OCI-LY3 (cell line): ENCODE measurements around the gene LMNTD2.

ENCODE experiments used
- EZH2phosphoT487 ChIP-seq: fragments of 200-600 bp; shearing (Covaris generic); IDR thresholded peaks from 2 replicates; pipeline ENCODE4 v1.6.1; 2018; ENCODE audit warnings: antibody characterized with exemption, mixed run types, low read depth
- TF ChIP-seq, protein P1 (sequence below): fragments of 200-600, 300-600 bp; sonication (generic); IDR thresholded peaks from 2 replicates; pipeline ENCODE4 v1.5.1; 2014; ENCODE audit warnings: antibody characterized with exemption, low read length, low read depth

DNA sequence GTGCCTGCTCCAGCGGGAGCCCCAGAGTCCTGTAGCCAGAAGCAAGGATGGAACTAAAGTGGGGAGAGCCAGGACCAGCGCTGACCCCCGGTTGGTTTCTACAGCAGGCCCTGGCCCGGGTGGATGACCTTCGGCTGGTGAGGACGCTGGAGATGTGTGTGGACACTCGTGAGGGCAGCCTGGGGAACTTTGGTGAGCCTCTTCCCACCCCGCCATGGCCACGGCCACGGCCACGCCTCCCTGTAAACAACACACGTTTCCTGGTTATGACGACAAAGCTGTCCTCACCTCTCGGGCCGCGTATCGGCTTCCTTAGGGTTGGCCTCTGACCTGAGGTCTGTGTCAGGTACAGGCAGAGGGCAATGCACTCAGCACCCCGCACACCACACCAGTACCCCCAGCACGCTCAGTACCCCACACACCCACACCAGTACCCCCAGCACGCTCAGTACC is 19.1 kb downstream of the LMNTD2 start:
- TF ChIP-seq, protein P1, sequence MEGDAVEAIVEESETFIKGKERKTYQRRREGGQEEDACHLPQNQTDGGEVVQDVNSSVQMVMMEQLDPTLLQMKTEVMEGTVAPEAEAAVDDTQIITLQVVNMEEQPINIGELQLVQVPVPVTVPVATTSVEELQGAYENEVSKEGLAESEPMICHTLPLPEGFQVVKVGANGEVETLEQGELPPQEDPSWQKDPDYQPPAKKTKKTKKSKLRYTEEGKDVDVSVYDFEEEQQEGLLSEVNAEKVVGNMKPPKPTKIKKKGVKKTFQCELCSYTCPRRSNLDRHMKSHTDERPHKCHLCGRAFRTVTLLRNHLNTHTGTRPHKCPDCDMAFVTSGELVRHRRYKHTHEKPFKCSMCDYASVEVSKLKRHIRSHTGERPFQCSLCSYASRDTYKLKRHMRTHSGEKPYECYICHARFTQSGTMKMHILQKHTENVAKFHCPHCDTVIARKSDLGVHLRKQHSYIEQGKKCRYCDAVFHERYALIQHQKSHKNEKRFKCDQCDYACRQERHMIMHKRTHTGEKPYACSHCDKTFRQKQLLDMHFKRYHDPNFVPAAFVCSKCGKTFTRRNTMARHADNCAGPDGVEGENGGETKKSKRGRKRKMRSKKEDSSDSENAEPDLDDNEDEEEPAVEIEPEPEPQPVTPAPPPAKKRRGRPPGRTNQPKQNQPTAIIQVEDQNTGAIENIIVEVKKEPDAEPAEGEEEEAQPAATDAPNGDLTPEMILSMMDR = no peak
- TF ChIP-seq EZH2phosphoT487 = no peak
